Measurements from ENCODE around the gene ZWILCH. TPM values are rescaled to one million over a fixed set of nuclear protein-coding genes. Genes with fewer than 3 reads are reported as not detected.

The ZWILCH gene
- total RNA-seq, 2 experiments from 2014 or later = 36.9 to 50.2 TPM

- Histone ChIP-seq H3K4me3 (ENCODE audit: low read depth, low read length, poor library complexity, severe bottlenecking) (no peak overlapping the region), H3K79me2 (ENCODE audit: insufficient read depth, low read depth, low read length) (no peaks in the 10 kb centered on the region), H3K36me3 (ENCODE audit: insufficient read depth, low read length) (no peaks in the 10 kb centered on the region), H3K9me3 (ENCODE audit: low read length) (no peaks in the 10 kb centered on the region), H3K27ac (ENCODE audit: low read depth, low read length, poor library complexity, severe bottlenecking) (no peak overlapping the region), H2AFZ (ENCODE audit: low read length) (no peak overlapping the region), H3K4me2 (ENCODE audit: low read length) (no peak overlapping the region), H3K9me2 (ENCODE audit: insufficient read depth, low read length) (no peaks in the 10 kb centered on the region), H3K4me1 (ENCODE audit: insufficient read depth, low read length, poor library complexity, severe bottlenecking) (no peaks in the 10 kb centered on the region), H4K20me1 (ENCODE audit: insufficient read depth, low read length) (no peaks in the 10 kb centered on the region)
- ChIA-PET POLR2A (no interaction called here), CTCF (ENCODE audit: unreplicated experiment) (interaction anchor here (0.8 kb wide), 1 partner anchor 271 kb away, joined by 3 read pairs; no protein-coding TSS in a partner anchor)
- BruUV-seq (replicated peaks) = no TSS peak
- intact Hi-C loops (cut with micrococcal nuclease; ENCODE audit: unreplicated experiment) = no loop called here
- no peak for DNase-seq (ENCODE audit: low spot score)
- TF ChIP-seq EZH2phosphoT487 (IDR thresholded peaks at IDR 0.05; ENCODE audit: borderline replicate concordance, low read depth, low read length) = no peak
- TF ChIP-seq, protein P1, sequence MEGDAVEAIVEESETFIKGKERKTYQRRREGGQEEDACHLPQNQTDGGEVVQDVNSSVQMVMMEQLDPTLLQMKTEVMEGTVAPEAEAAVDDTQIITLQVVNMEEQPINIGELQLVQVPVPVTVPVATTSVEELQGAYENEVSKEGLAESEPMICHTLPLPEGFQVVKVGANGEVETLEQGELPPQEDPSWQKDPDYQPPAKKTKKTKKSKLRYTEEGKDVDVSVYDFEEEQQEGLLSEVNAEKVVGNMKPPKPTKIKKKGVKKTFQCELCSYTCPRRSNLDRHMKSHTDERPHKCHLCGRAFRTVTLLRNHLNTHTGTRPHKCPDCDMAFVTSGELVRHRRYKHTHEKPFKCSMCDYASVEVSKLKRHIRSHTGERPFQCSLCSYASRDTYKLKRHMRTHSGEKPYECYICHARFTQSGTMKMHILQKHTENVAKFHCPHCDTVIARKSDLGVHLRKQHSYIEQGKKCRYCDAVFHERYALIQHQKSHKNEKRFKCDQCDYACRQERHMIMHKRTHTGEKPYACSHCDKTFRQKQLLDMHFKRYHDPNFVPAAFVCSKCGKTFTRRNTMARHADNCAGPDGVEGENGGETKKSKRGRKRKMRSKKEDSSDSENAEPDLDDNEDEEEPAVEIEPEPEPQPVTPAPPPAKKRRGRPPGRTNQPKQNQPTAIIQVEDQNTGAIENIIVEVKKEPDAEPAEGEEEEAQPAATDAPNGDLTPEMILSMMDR (conservative IDR thresholded peaks at IDR 0.05; ENCODE audit: low read length) = no peak
Observed at GRCh38 chr15:66580643-66581042, 75.5 kb downstream of the ZWILCH start.

DNA sequence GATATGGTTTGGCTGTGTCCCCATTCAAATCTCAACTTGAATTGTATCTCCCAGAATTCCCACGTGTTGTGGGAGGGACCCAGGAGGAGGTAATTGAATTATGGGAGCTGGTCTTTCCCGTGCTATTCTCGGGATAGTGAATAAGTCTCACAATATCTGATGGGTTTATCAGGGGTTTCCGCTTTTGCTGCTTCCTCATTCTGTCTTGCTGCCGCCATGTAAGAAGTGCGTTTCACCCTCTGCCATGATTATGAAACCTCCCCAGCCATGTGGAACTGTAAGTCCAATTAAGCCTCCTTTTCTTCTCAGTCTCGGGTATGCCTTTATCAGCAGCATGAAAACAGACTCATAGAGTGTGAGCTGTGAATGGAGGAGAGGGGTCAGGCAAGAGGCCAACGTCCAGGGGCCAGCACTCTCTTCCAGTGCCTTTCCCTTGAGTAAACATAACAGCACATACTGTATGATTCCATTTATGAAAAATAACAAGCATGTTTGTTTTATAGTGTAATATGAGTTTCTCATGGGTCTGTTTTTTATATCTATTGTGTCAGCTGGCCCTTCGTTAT is 76.9 kb downstream of the ZWILCH start:
- intact Hi-C loops (cut with micrococcal nuclease; ENCODE audit: unreplicated experiment) = no loop called here
- no peaks in the 10 kb centered on the region for H3K9me2 ChIP-seq (ENCODE audit: insufficient read depth, low read length)
- no peak overlapping the region for H3K4me3 ChIP-seq (ENCODE audit: low read depth, low read length, poor library complexity, severe bottlenecking)
- no TSS peak for BruUV-seq (replicated peaks)
- H2AFZ ChIP-seq (ENCODE audit: low read length) = no peak overlapping the region
- H3K27ac ChIP-seq (ENCODE audit: low read depth, low read length, poor library complexity, severe bottlenecking) = no peak overlapping the region
- CTCF ChIA-PET (ENCODE audit: unreplicated experiment) = no interaction called here
- TF ChIP-seq, protein P1 (conservative IDR thresholded peaks at IDR 0.05; ENCODE audit: low read length) = no peak
- no peak for TF ChIP-seq EZH2phosphoT487 (IDR thresholded peaks at IDR 0.05; ENCODE audit: borderline replicate concordance, low read depth, low read length)
- no peaks in the 10 kb centered on the region for H3K36me3 ChIP-seq (ENCODE audit: insufficient read depth, low read length)
- POLR2A ChIA-PET = interaction anchor here (0.7 kb wide), 1 partner anchor 509 kb away, joined by 4 read pairs; no protein-coding TSS in a partner anchor
- H3K4me1 ChIP-seq (ENCODE audit: insufficient read depth, low read length, poor library complexity, severe bottlenecking) = no peaks in the 10 kb centered on the region
- H3K9me3 ChIP-seq (ENCODE audit: low read length) = no peaks in the 10 kb centered on the region
- no peaks in the 10 kb centered on the region for H3K79me2 ChIP-seq (ENCODE audit: insufficient read depth, low read depth, low read length)
- DNase-seq (ENCODE audit: low spot score) = no peak
- H4K20me1 ChIP-seq (ENCODE audit: insufficient read depth, low read length) = no peaks in the 10 kb centered on the region
- no peak overlapping the region for H3K4me2 ChIP-seq (ENCODE audit: low read length)

DNA sequence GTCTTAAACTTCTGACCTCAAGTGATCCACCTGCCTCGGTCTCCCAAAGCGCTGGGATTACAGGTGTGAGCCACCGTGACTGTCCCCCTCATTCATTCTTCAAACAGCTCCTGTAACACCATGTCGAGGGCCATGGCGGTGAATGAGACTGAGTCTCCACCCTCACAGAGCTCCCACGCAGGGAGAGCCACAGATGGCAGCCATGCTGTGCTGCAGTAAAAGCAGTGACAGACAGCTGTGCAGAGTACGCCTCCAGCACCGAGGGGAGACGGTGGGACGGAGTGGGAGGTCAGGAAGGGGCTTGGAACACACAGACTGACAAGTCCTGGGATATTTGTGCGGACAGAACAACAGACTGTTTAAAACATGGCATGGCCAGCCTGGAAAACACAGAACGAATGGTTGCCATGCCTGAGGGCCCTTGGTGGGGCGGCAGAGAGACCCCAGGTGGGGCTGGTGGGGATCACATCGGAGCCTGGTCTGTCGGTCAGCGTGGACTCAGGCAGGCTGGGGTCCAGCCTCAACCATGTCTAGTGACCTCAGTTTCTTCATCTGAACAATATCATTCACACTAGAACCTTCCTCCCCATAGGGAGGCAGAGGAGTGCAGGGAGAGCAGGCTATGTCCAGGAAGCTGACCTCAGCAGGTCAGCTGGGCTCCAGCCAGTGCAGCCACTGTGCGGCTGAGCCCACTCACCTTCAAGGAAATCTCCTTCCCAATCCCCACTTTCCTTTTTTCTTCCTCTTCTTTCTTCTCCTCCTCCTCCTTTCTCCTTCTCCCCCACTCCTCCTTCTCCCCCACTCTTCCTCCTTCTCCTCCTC is 81.2 kb downstream of the ZWILCH start:
- Histone ChIP-seq H3K36me3 (ENCODE audit: insufficient read depth, low read length) (no peaks in the 10 kb centered on the region), H2AFZ (ENCODE audit: low read length) (no peak overlapping the region), H3K4me2 (ENCODE audit: low read length) (no peak overlapping the region), H3K9me2 (ENCODE audit: insufficient read depth, low read length) (no peaks in the 10 kb centered on the region), H3K27ac (ENCODE audit: low read depth, low read length, poor library complexity, severe bottlenecking) (no peak overlapping the region), H3K4me1 (ENCODE audit: insufficient read depth, low read length, poor library complexity, severe bottlenecking) (no peaks in the 10 kb centered on the region), H3K79me2 (ENCODE audit: insufficient read depth, low read depth, low read length) (no peaks in the 10 kb centered on the region), H4K20me1 (ENCODE audit: insufficient read depth, low read length) (no peaks in the 10 kb centered on the region), H3K9me3 (ENCODE audit: low read length) (no peaks in the 10 kb centered on the region), H3K4me3 (ENCODE audit: low read depth, low read length, poor library complexity, severe bottlenecking) (no peak overlapping the region)
- DNase-seq (ENCODE audit: low spot score) = no peak
- no TSS peak for BruUV-seq (replicated peaks)
- ChIA-PET CTCF (ENCODE audit: unreplicated experiment) (no interaction called here), POLR2A (no interaction called here)
- intact Hi-C loops (cut with micrococcal nuclease; ENCODE audit: unreplicated experiment) = no loop called here
- TF ChIP-seq, protein P1 (conservative IDR thresholded peaks at IDR 0.05; ENCODE audit: low read length) = no peak
- no peak for TF ChIP-seq EZH2phosphoT487 (IDR thresholded peaks at IDR 0.05; ENCODE audit: borderline replicate concordance, low read depth, low read length)
